Neural cell (in vitro differentiated cells): ENCODE measurements around the gene CHCHD10.

Experiments used
- SMC3 ChIP-seq: fragments of 450-650 bp; conservative IDR thresholded peaks from 2 replicates; pipeline ENCODE4 v1.6.1; 2014; ENCODE audit warnings: antibody characterized with exemption, mild to moderate bottlenecking, moderate library complexity; ENCODE audit not compliant: poor library complexity
- TF ChIP-seq, protein P1 (sequence below): fragments of 450-650 bp; IDR thresholded peaks from 2 replicates; pipeline ENCODE4 v1.5.1; 2014; ENCODE audit warnings: antibody characterized with exemption, mild to moderate bottlenecking, moderate library complexity; ENCODE audit not compliant: poor library complexity, severe bottlenecking

DNA sequence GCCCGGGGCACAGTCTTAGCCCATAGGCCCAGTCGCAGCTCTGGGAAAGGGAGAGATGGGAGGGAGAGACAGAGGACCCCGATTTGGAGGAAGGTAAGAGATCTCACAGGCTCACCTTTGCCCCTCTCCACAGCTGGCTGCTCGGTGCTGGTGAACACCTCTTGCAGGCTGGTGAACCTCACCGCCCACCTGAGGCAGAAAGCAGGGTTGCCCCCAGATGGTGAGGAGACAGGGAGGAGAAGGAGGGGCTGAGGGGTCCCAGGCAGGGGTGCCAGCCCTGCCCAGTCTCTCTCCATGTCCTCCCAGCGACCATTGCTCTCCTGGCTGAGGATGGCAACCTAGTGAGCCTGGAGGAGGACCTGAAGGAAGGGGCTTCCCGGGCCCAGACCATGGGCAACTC, 3.8 kb downstream of the CHCHD10 start:
- TF ChIP-seq, protein P1, sequence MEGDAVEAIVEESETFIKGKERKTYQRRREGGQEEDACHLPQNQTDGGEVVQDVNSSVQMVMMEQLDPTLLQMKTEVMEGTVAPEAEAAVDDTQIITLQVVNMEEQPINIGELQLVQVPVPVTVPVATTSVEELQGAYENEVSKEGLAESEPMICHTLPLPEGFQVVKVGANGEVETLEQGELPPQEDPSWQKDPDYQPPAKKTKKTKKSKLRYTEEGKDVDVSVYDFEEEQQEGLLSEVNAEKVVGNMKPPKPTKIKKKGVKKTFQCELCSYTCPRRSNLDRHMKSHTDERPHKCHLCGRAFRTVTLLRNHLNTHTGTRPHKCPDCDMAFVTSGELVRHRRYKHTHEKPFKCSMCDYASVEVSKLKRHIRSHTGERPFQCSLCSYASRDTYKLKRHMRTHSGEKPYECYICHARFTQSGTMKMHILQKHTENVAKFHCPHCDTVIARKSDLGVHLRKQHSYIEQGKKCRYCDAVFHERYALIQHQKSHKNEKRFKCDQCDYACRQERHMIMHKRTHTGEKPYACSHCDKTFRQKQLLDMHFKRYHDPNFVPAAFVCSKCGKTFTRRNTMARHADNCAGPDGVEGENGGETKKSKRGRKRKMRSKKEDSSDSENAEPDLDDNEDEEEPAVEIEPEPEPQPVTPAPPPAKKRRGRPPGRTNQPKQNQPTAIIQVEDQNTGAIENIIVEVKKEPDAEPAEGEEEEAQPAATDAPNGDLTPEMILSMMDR, result no peak
- no peak for TF ChIP-seq SMC3
